K562 (cell line): ENCODE data around the gene AGAP1.

Experiments
- EP300 ChIP-seq: IDR thresholded peaks from 2 replicates; pipeline ENCODE4 v1.6.1; 2012; ENCODE audit warnings: low read length, improper control_type of control experiment
- RFX5 ChIP-seq: IDR thresholded peaks from 2 replicates; pipeline ENCODE4 v1.6.1; 2011; ENCODE audit warnings: low read depth, mild to moderate bottlenecking, improper control_type of control experiment, low read length
- SREBF2 ChIP-seq: sonication (generic); formaldehyde crosslinking; IDR thresholded peaks from 2 replicates; pipeline ENCODE4 v1.4.0; 2020; ENCODE audit warnings: mild to moderate bottlenecking, missing genetic modification reagents
- ZNF143 ChIP-seq: sonication (generic); formaldehyde crosslinking; IDR thresholded peaks from 2 replicates; pipeline ENCODE4 v1.9.0; 2022; ENCODE audit warnings: mild to moderate bottlenecking, missing genetic modification reagents

DNA sequence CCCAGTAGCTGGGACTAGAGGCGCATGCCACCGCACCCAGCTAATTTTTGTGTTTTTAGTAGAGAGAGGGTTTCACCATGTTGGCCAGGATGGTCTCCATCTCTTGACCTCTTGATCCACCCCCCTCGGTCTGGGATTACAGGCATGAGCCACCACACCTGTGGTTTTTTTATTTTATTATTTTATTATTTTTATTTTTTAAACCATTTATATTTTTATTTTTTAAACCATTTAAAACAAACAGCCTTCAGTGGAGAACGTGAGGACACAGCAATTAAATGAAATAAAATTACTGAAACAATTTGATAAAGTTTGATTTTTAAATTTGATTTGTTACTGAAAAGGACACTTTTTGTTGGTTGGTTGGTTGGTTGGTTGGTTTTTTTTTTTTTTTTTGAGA, 181.0 kb downstream of the AGAP1 start:
- TF ChIP-seq ZNF143: no peak
- TF ChIP-seq SREBF2 (CRISPR knock-in tag): no peak
- no peak for TF ChIP-seq RFX5
- TF ChIP-seq EP300: no peak
